H1 (cell line): ENCODE results near the gene LYPD6B.

Source experiments
- CHD2 ChIP-seq: IDR thresholded peaks from 2 replicates; pipeline ENCODE4 v1.6.1; 2012; ENCODE audit warnings: low read length, improper control_type of control experiment
- EP300 ChIP-seq, 2 experiments: IDR thresholded peaks; 1 replicate in 1 of 2; 2 replicates in 1 of 2; pipeline ENCODE4 v1.6.1; 2011 to 2012; ENCODE audit warnings: low read depth in 2 of 2, low read length in 2 of 2, mild to moderate bottlenecking in 2 of 2, borderline replicate concordance in 1 of 2, inconsistent platforms in 1 of 2, moderate library complexity in 1 of 2
- GABPA ChIP-seq: IDR thresholded peaks from 2 replicates; pipeline ENCODE4 v1.6.1; 2011; ENCODE audit warnings: mild to moderate bottlenecking, low read length, moderate library complexity, borderline replicate concordance; ENCODE audit not compliant: insufficient read depth
- HDAC2 ChIP-seq, 2 experiments: fragments of 300-600 bp in 1 of 2; sonication (generic) in 1 of 2; IDR thresholded peaks; 2 replicates each; pipeline ENCODE4 v1.6.1; 2011 to 2012; ENCODE audit warnings: low read depth in 2 of 2, low read length in 2 of 2, mild to moderate bottlenecking in 2 of 2, moderate library complexity in 2 of 2, borderline replicate concordance in 1 of 2, inconsistent platforms in 1 of 2
- JUN ChIP-seq: IDR thresholded peaks from 2 replicates; pipeline ENCODE4 v1.6.1; 2011; ENCODE audit warnings: low read depth, mild to moderate bottlenecking, improper control_type of control experiment, low read length
- NRF1 ChIP-seq: IDR thresholded peaks from 2 replicates; pipeline ENCODE4 v1.6.1; 2011; ENCODE audit warnings: mild to moderate bottlenecking, low read depth, low read length, improper control_type of control experiment
- POLR2A ChIP-seq, 2 experiments: IDR thresholded peaks; 1 replicate in 1 of 2; 2 replicates in 1 of 2; pipeline ENCODE4 v1.6.1; 2011; ENCODE audit warnings: low read depth in 2 of 2, low read length in 2 of 2, mild to moderate bottlenecking in 2 of 2; ENCODE audit errors: control extremely low read depth in 1 of 2
- TEAD4 ChIP-seq: IDR thresholded peaks from 2 replicates; pipeline ENCODE4 v1.6.1; 2012; ENCODE audit warnings: low read depth, low read length, inconsistent platforms, mixed read lengths

DNA sequence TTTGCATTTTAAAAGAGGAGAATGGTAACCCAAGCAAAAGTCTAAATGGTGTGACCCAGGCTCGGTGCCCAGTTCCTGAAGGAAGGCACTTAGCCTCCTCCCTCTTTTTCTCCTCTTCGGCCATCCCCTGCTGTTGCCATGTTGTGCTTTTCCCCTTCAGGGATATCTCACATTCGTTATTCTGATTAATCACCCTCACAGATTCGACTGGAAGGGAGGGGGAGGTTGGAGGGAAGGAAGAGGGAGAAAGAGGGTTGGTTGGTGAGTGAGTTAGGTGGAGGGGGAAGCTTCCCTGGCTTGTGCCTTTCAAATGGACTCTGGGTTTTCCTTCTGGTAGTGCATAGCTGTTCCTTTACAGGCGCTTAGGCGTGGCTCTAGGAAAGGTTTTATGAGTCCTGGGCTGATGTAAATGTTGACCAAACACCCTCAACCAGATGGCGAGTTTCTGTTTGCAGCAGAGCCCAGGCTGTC, 39.0 kb upstream of the LYPD6B start:
- TF ChIP-seq CHD2 (no peak), NRF1 (no peak), TEAD4 (no peak), GABPA (no peak), JUN (no peak), POLR2A (IDR thresholded peaks at IDR 0.05; ENCODE audit: control extremely low read depth in 1 of 2, low read depth in 2 of 2, low read length in 2 of 2) (no peak), EP300 (IDR thresholded peaks at IDR 0.05; ENCODE audit: borderline replicate concordance in 1 of 2, low read depth in 2 of 2, low read length in 2 of 2) (no peak), HDAC2 (IDR thresholded peaks at IDR 0.05; ENCODE audit: borderline replicate concordance in 1 of 2, low read depth in 2 of 2, low read length in 2 of 2) (no peak)
